ENCODE data around the gene MVD. TPM values are rescaled to one million over a fixed set of nuclear protein-coding genes. Genes with fewer than 3 reads are reported as not detected.

The MVD gene
- total RNA-seq, 1 donor from 2014 or later = 95.7 TPM

GRCh38 chr16:88651989-88652761, 10.7 kb downstream of the MVD start:
- peaks cover 19% of the 10 kb centered on the region for H3K36me3 Mint-ChIP-seq (ENCODE audit: low read depth)

DNA sequence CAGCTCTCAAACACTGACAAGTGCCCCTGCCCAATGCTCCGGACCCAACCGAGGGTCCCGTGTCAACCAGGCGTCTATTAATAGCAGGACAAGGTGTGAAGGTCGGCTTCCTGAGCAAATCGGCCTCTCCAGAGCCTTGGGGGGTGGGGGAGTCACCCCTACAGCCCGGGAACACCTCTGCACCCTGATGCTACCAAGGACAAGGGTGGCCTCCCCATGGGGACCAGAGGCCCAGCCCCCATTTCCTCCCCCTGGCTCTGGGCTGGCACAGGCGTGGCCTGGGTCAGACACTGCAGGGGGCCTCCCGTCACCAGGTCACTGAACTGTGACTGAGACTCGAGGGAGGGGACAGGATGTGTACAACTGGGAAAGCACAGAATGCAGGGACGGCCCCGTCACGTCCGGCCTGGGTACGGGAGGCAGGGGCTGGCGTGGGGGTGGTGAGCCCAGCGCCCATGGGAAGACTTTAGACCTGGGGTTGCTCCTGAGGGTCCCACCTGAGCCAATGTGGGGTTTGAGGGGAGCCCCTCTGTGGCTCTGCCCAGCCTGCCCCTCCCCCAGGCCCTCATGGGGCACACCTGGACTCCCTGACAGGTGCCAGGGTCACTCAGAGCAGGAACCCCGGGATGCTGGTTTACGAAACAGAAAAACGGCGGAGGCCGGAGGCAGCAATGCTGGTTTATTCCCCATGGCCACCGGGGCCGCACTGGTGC, 11.5 kb downstream of the MVD start:
- DNase-seq = peak; percentile 94
- H3K27ac Mint-ChIP-seq = peak overlapping the region; percentile 96
- no peaks in the 10 kb centered on the region for H3K9me3 Mint-ChIP-seq
- H3K27me3 Mint-ChIP-seq = no peaks in the 10 kb centered on the region
- peaks cover 19% of the 10 kb centered on the region for H3K36me3 Mint-ChIP-seq (ENCODE audit: low read depth)
- intact Hi-C loops (cut with micrococcal nuclease) = loop anchor here (1.0 to 5.0 kb wide), 7 partner anchors 12 to 131 kb away; partner anchors contain the start of genes MVD and ZC3H18
- peaks cover 15% of the 10 kb centered on the region for H3K4me1 Mint-ChIP-seq
- peak overlapping the region; percentile 90 for H3K4me3 Mint-ChIP-seq

More at GRCh38 chr16:88651989-88652761, 10.7 kb downstream of the MVD start:
- intact Hi-C loops (cut with micrococcal nuclease) = loop anchor here (1.0 to 5.0 kb wide), 7 partner anchors 11 to 130 kb away; partner anchors contain the start of genes MVD and ZC3H18
- H3K9me3 Mint-ChIP-seq = no peaks in the 10 kb centered on the region
- DNase-seq = no peak
- no peaks in the 10 kb centered on the region for H3K27me3 Mint-ChIP-seq
- peak overlapping the region; percentile 96 for H3K27ac Mint-ChIP-seq
- peak overlapping the region; percentile 48 for H3K4me3 Mint-ChIP-seq
- H3K4me1 Mint-ChIP-seq = peaks cover 15% of the 10 kb centered on the region

DNA sequence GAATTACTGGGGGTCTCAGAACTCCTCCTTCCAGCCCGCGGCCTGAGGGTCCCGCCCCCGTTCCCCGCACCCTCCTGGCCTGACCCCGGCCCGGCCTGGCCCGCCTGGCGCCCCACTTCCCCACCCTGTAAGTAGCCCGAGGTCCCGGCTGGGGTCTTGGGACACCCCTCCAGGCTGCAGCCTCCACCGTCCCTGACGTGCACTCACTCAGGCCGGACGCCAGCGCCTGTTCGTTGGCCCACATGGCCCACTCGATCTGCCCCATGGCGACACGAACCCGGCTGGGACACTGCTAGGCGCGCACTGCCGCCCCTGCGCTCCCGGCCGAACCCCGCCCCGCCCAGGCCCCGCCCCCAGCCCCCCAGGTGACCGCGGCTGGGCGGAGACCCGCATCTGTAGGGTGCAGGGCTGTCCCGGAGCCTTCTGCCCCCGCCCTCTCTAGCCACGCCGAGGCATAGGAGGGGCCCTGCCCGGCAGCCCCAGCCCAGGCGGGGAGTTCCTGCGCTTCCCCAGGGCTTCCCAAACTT, 12.1 kb downstream of the MVD start, which contains the start of gene CYBA:
TSS of gene CYBA (minus strand) at position 305 of the 527 bp plus-strand sequence. CDS start at position 265, 40 bp downstream.
- Mint-ChIP-seq H3K4me3 (peak within 1 kb of the TSS; percentile 90), H3K9me3 (no peaks in the 10 kb centered on the region), H3K36me3 (ENCODE audit: low read depth) (peaks cover 17% of the 10 kb centered on the region), H3K4me1 (peaks cover 15% of the 10 kb centered on the region), H3K27ac (peak within 1 kb of the TSS; percentile 96), H3K27me3 (no peaks in the 10 kb centered on the region)
- DNase-seq = peak; percentile 97
- intact Hi-C loops (cut with micrococcal nuclease) = loop anchor here (1.0 to 5.0 kb wide), 7 partner anchors 12 to 131 kb away; partner anchors contain the start of genes MVD and ZC3H18

DNA sequence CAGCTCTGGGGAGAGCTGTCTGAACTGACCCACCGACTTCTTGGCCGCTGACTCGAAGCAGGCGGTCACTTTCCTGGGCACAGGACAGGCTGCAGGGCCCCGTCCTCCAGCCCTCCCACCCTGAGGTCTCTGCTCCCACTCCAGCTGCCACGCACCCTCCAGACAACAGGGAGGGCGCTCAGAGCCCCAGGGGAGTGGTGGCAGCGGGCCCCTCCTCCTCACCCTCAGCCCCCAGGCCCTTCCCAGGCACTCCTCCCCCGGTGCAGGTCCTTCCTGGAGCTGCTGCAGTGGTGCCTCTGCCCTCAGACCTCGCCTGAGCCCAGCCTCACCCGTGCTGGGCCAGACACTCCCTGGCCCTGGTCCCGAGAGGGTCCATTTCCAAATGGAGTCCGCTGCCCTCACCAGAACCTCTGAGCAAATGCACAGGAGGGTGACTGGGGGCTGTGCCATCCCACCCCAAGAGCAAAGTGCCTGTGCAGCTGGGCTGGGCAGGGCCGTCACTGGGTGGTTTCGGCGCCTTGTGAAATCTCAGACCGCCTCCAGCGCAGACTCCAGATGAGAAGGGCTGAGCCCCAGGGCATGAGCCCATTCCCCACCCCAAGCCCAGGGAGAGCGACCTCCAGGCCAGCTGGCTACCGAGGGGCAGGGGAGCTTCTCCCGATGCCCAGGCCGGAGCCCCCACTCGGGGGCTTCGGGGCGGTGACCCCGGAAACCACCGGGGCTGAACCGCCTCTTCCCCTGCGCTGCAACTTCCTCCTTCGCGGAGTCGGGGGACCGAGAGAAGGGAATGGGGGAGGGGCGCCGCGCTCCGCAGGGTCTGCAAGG, 12.8 kb downstream of the MVD start:
- H3K27ac Mint-ChIP-seq = peak overlapping the region; percentile 96
- H3K36me3 Mint-ChIP-seq (ENCODE audit: low read depth) = peaks cover 18% of the 10 kb centered on the region
- intact Hi-C loops (cut with micrococcal nuclease) = loop anchor here (2.0 to 5.0 kb wide), 4 partner anchors 15 to 132 kb away; partner anchors contain the start of gene ZC3H18
- peak; percentile 85 for DNase-seq
- H3K9me3 Mint-ChIP-seq = no peaks in the 10 kb centered on the region
- H3K4me1 Mint-ChIP-seq = peaks cover 15% of the 10 kb centered on the region
- H3K4me3 Mint-ChIP-seq = peak overlapping the region; percentile 90
- H3K27me3 Mint-ChIP-seq = no peaks in the 10 kb centered on the region

GRCh38 chr16:88649195-88649923, 13.5 kb downstream of the MVD start:
- Mint-ChIP-seq H3K36me3 (ENCODE audit: low read depth) (peaks cover 20% of the 10 kb centered on the region), H3K27me3 (no peaks in the 10 kb centered on the region)

GRCh38 chr16:88647178-88648070, 15.5 kb downstream of the MVD start:
- intact Hi-C loops (cut with micrococcal nuclease) = no loop called here
- no peak overlapping the region for H3K27ac Mint-ChIP-seq
- peaks cover 26% of the 10 kb centered on the region for H3K36me3 Mint-ChIP-seq (ENCODE audit: low read depth)
- H3K4me3 Mint-ChIP-seq = no peak overlapping the region
- H3K9me3 Mint-ChIP-seq = no peaks in the 10 kb centered on the region
- no peak for DNase-seq
- peaks cover 15% of the 10 kb centered on the region for H3K4me1 Mint-ChIP-seq
- H3K27me3 Mint-ChIP-seq = no peaks in the 10 kb centered on the region

More at GRCh38 chr16:88649195-88649923, 13.5 kb downstream of the MVD start:
- peaks cover 15% of the 10 kb centered on the region for H3K4me1 Mint-ChIP-seq
- peak overlapping the region; percentile 78 for H3K27ac Mint-ChIP-seq
- no peak for DNase-seq
- H3K4me3 Mint-ChIP-seq = peak overlapping the region; percentile 90
- intact Hi-C loops (cut with micrococcal nuclease) = no loop called here
- H3K9me3 Mint-ChIP-seq = no peaks in the 10 kb centered on the region

DNA sequence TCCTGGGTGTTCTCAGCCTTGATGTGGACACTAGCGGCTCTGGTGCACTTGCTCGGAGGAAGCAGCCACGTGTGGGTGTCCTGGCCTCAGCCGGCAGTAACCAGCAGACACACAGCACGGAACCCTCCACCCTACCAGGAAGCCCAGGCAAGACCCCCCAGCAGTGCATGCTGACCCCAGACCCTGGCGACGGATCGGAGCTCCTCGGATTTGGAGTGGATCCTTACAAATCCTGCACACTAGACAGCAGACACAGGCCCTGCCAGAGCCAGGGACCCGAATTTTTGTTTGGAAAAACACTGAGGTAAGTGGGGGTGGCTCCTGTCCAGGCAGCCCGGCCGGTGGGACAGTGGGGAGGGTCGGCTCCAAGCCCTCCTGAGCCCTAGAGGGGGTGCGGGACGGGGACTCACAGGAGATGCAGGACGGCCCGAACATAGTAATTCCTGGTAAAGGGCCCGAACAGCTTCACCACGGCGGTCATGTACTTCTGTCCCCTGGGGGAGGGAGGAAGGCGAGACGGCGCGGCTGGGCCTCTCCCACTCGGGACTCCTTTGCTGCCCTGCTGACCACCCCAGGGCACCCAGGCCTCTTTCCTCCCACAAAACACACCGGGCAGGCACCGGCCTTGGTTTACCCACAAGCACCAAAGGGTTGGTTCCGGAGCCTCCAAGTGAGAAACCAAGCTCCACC, 16.4 kb downstream of the MVD start:
- no peak for DNase-seq
- Mint-ChIP-seq H3K27me3 (no peaks in the 10 kb centered on the region), H3K36me3 (ENCODE audit: low read depth) (peaks cover 32% of the 10 kb centered on the region), H3K4me3 (no peak overlapping the region), H3K9me3 (no peaks in the 10 kb centered on the region), H3K4me1 (peaks cover 13% of the 10 kb centered on the region), H3K27ac (no peak overlapping the region)
- intact Hi-C loops (cut with micrococcal nuclease) = no loop called here

DNA sequence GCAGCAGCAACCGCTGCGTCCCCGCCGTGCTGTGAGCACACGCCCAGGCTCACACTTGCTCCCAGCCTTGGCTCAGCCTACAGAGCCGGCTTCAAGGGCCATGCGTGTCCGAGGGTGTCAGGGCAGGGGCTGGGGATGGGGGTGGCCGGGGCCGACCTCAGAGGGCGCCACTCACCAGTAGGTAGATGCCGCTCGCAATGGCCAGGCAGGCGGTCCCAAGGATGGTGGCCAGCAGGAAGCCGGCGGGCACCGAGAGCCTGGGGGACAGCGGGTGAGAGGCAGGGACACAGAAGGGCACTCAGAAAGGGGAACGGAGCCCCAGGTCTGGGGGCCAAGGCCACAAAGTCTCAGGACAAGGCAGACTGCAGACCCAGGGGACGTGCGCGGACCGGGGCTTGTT, 16.9 kb downstream of the MVD start:
- peaks cover 1% of the 10 kb centered on the region for H3K27me3 Mint-ChIP-seq
- no peak overlapping the region for H3K4me3 Mint-ChIP-seq
- H3K36me3 Mint-ChIP-seq (ENCODE audit: low read depth) = peaks cover 30% of the 10 kb centered on the region
- H3K4me1 Mint-ChIP-seq = peaks cover 8% of the 10 kb centered on the region
- intact Hi-C loops (cut with micrococcal nuclease) = no loop called here
- DNase-seq = no peak
- no peak overlapping the region for H3K27ac Mint-ChIP-seq
- H3K9me3 Mint-ChIP-seq = no peaks in the 10 kb centered on the region

GRCh38 chr16:88645455-88645854, 17.4 kb downstream of the MVD start:
- intact Hi-C loops (cut with micrococcal nuclease) = no loop called here

GRCh38 chr16:88643644-88643932, 19.3 kb downstream of the MVD start:
- no peak for DNase-seq
- H3K27ac Mint-ChIP-seq = no peak overlapping the region
- peaks cover 11% of the 10 kb centered on the region for H3K27me3 Mint-ChIP-seq
- peaks cover 23% of the 10 kb centered on the region for H3K36me3 Mint-ChIP-seq (ENCODE audit: low read depth)
- no peaks in the 10 kb centered on the region for H3K9me3 Mint-ChIP-seq
- intact Hi-C loops (cut with micrococcal nuclease) = no loop called here
- no peak overlapping the region for H3K4me3 Mint-ChIP-seq
- H3K4me1 Mint-ChIP-seq = peaks cover 6% of the 10 kb centered on the region

More at GRCh38 chr16:88645455-88645854, 17.4 kb downstream of the MVD start:
- Mint-ChIP-seq H3K4me3 (no peak overlapping the region), H3K9me3 (no peaks in the 10 kb centered on the region), H3K27me3 (peaks cover 4% of the 10 kb centered on the region), H3K4me1 (peaks cover 8% of the 10 kb centered on the region), H3K27ac (no peak overlapping the region), H3K36me3 (ENCODE audit: low read depth) (peaks cover 29% of the 10 kb centered on the region)
- no peak for DNase-seq

DNA sequence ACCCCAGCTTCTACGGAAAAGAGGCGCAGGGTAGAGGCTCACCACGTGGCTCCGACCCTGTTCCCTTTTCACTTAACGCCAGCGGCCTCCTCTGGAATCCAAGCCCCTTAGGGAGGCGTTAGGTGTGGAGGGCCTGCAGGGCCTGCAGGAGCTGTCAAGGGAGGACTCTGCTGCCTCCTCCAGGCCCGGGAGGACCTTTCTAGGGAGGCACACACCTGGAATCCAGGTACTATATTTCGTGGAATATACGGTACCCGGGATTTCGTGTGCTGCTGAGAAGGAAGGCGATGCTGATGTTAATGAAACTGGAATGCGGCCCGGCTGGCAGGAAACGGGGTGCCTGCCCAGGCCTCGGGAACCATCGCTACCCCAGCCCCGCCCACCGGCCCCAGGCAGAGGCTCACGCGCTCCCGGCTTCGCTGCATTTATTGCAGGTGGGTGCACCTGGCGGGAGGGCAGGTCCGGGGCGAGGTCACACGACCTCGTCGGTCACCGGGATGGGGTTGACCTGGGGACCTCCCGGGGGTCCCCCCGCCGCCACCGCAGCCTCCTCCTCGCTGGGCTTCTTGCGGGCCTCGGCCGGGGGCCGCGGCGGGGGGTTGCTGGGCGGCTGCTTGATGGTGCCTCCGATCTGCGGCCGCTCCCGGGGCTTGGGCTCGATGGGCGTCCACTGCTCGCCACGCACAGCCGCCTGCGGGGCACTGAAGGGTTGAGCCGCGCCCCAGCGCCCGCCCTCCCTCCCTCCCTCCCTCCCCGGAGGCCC, 19.8 kb downstream of the MVD start:
- DNase-seq = no peak
- intact Hi-C loops (cut with micrococcal nuclease) = no loop called here
- peaks cover 23% of the 10 kb centered on the region for H3K36me3 Mint-ChIP-seq (ENCODE audit: low read depth)
- no peak overlapping the region for H3K4me3 Mint-ChIP-seq
- peaks cover 16% of the 10 kb centered on the region for H3K27me3 Mint-ChIP-seq
- no peak overlapping the region for H3K27ac Mint-ChIP-seq
- H3K9me3 Mint-ChIP-seq = no peaks in the 10 kb centered on the region
- H3K4me1 Mint-ChIP-seq = peaks cover 6% of the 10 kb centered on the region
